ENCODE results near the gene PBXIP1.

The PBXIP1 gene

DNA sequence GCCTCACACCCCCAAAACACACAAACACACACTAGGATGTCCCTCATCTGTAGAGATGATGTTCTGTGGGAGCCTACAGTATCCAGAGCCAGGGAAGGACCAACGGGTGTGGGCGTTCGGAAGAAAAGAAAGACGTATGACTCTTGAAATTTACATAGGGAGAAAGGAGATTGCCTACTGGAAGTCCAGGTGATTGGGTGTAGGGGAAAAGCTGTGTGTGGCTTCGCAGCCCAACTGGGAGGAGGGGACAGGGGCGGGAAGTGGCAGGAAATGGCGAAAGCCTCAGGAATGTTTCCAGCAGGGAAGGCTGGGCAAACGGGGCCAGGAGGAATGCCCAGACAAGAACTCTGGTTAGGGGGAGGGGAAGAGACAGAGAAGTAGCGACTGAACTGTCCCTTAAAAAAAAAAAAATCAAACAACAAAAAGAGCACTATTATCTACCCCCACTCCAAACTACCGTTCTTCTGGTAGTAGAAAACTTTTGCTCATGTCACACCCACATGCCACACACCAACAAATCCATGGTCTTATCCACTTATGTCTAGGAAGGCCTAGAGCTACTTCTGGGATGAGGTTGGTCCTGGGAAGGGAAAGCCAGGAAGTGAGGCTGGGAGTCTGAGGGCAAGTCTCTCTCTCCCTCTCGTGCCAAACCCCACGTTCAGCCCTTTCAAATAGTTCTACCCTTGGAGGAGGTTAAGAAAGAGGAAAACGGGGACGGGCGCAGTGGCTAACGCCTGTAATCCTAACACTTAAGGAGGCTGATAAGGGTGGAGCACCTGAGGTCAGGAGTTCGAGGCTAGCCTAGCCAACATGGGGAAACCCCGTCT lies 16.8 kb upstream of the PBXIP1 start:
- DNase-seq = no peak

DNA sequence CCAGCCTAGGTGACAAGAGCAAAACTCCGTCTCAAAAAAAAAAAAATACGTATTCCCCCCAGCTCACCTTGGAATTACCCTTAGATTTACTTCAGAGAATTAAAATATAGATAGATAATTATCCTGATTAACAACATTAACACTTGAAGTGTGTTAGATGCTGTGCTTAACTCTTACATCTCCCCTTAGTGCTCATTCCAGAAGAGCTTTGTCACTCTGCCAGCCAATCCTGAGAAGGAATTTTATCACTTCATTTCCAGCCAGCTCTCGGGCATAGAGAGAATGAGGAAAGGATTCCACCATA lies 16.3 kb upstream of the PBXIP1 start:
- no peak for DNase-seq

DNA sequence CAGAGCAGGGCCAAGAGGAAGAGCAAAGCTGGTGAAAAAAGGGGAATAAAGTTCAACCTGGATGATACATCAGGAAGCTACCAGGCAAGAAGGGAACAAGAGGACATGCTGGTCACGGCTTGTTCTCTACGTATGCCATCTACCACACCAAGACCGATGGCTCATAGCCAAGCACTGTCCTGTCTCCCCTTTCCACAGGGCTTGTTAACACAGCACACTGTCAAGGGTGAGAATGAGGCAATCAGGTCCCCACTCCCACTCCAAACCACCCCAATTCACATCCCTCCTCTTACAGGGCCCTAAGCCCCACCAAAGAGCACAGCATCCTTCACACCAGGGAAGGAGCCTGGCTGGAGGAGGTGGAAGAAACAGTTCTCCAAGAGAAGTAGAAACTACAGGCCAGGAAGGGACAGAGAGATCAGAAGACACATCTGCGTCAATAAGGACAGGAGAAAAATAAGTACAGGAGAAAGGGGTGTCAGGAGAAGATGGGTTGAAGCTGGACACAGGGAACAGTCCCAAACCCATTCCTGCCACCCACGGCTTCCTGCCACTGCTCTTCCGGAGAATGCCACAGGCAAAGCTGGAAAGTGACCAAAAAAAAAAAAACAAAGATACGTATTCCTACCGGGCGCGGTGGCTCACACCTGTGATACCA lies 15.6 kb upstream of the PBXIP1 start:
- no peak for DNase-seq

DNA sequence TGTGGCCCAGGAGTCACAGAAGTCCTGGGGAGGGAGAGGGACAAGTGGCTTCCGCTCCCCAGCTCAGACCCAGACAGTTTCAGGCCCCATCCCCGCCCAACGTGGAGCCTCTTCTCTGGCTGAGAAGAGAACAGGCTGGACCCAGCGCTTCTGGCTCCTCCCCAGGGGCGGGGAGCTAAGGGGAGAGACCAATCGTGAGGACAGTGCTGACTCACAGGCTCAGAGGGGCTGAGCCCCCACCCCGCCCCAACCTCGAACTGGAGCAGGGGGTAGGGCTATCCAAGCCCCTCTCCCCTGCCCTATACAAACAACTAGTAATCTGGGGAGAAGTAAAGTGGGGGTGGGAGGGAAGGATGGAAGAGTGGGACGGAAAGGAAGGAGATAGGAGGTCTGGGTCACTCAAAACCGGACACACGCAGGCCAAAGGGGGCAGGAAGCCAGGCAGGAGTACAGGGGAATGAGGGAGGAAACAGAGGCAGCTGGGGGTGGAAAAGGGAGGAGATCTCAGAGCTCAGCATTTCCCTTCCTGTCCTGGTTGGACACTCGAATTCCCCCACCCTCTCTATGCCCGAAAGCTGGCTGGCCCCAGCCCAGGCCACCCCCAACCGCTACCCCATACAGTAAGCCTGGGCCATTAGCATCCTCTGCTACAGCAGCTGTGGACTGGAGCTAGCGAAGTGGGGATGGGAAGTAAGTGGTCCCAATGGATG lies 14.9 kb upstream of the PBXIP1 start, which contains the start of gene SHC1:
TSS of gene SHC1 (minus strand) at position 117 of the 710 bp plus-strand sequence. CDS start 221 bp downstream, outside the sequence.
- DNase-seq = peak; percentile 70

DNA sequence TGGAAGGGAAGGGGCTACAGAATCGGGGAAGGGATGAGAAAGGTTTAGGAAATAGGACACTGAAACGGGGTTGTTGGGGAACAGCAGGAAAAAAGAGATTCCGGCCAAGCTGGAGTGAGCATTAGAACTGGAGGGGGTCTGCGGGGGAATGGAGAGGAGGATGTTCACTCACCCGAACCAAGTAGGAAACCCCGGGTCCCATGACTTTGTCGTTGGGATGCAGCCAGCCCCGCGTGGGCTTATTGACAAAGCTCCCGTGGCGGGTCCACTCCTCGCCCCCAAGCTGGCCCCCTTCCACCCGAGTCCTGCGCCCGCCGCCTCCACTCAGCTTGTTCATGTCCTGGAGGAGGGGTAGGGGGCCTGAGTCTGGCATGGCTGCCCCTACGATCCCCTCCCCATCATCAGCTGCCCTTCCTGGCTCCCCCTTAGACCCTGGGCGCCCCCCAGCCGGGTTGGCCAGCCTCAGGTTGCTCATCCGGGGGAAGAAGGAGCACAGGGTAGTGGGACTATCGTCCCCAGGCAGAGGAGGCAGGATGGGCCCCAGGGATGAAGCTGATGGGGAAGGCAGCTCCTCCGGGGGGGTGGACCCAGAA lies 14.1 kb upstream of the PBXIP1 start:
- no peak for DNase-seq

DNA sequence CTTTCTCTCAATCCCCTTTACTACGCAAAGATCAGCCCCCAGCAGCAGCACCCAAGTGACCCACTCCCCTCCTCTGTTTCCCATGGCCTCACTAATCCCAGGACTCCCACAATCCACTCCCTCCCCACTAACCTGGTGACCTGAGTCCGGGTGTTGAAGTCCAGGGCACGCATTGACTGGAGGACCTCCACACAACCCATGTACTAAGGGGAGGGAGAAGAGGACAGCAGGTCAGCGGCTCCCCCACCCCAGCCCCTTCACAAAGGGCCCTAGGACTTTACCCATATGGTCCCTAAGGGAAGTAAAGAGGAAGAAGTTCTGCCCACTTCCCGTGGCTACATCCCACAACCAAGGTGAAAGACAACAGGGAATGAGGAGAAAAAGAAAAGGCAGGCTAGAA lies 13.3 kb upstream of the PBXIP1 start:
- DNase-seq = no peak

DNA sequence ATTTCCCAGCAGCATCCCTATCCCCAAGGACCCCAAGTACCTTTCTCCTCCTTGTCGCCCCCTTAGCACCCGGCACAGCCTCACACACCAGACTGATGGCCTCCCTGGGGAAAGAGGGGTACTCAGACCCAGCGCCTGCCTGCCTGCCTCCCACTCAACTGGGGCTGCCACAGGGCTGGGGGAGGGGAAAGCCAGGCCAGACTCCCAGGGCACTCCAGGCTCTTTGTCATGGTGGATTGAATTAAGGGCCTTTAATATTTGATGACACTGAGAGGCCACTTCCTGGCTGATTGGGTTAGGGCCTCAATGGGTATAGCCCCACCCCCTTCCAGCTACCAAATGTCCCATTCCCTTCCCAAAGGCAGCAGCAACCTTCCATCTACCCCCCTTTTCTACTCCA lies 12.8 kb upstream of the PBXIP1 start:
- DNase-seq = no peak

DNA sequence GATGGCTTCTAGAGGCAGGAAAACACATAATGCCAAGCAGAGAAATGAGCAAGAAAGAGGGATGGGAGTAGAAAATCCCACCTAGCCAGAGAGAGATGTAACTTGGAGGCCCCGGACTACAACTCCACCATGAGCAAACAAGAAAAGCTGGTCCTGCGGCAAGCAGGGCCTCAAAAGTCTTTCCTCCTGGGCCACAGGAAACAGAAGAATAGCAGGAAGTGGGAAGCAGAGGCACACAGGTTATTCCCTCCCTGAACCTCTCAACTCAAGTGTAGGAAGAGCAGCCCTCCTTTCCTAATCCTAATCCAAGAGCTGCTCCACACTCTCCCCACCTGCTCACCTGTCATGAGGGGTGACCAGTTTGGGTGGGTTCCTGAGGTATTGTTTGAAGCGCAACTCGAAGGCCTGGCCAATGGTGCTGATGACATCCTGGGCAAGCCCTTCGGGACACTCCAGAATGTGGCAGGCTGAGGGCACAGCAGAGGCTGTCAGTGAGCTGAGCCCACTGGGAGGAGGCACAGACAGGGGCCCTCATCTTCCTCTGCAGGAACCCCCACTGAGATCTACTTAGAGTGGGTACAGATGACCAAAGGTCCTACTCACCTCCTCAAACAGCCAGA lies 11.5 kb upstream of the PBXIP1 start:
- no peak for DNase-seq

DNA sequence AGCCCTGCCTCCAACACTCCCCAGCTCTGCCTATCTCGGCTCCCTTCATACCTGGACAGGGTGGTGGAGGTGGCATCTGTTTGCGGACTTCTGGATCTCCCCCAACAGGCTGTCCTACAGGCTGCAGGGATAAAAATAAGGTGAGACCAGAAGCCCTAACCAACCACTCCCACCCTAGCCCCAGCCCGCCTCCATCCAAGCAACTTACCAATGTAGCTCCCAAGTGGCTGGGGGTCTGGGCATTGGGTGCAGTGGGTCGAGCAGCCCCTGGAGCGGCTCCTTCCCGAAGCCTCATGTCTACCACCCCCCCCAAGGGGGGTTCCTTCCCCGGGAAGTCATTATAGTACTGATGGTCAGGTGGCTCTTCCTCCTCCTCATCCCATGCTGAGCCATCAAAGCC lies 10.2 kb upstream of the PBXIP1 start:
- no peak for DNase-seq

DNA sequence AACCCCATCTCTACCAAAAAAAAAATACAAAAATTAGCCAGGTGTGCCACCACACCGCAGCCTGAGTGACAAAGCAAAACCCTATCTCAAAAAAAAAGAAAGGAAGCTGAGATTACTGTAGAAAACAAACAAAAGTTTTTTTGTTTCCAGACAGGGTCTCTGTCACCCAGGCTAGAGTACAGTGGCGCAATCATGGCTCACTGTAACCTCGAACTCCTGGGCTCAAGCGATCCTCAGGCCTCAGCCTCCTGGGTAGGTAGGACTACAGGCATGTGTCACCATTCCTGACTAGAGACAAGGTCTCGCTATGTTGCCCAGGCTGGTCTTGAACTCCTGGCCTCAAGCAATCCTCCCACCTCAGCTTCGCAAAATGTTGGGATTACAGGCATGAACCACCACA lies 8.5 kb upstream of the PBXIP1 start:
- no peak for DNase-seq

DNA sequence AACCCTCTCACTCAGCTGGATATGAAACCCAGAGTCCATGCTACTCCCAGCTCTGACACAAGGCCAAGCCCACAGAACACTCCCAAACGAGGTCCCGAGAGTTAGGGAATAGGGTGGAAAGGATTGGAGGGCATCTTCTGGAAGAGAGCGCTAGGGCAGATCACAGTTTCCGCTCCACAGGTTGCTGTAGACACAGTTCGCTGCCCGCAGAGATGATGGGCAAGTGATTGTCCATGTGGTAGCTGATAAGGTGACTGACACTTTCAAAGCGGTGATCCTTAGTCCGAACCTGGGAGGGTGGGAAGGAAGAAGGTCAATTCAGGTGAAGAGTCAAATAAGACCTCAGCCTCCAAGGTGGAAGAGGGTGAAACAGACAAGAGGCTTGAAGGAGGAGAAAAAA lies 7.7 kb upstream of the PBXIP1 start:
- no peak for DNase-seq

DNA sequence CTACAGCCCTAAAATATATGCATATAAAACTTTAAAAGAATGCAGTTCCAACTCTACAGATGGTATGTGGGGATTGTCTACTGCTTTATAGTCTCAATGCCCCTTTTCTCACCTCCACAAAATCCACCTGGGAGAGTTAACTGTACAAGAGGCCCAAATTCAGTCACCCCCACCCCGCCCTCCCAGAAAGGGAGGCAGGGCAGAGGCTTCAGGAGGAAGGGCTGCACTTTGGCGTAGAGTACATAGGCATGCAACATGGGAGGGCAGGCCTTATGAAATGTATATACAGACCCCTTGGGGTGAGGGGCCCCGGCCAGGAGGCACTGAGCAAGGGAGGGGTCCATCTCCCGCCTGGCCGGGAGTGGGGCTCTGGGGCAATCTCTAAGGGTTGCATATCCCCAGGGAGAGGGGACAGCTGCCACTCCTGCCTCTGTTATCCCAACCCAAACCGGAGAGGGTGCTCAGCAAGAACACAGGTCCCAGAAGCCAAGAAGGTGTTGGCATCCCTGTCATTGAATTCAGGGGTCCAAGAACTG lies 7.0 kb upstream of the PBXIP1 start:
- no peak for DNase-seq

DNA sequence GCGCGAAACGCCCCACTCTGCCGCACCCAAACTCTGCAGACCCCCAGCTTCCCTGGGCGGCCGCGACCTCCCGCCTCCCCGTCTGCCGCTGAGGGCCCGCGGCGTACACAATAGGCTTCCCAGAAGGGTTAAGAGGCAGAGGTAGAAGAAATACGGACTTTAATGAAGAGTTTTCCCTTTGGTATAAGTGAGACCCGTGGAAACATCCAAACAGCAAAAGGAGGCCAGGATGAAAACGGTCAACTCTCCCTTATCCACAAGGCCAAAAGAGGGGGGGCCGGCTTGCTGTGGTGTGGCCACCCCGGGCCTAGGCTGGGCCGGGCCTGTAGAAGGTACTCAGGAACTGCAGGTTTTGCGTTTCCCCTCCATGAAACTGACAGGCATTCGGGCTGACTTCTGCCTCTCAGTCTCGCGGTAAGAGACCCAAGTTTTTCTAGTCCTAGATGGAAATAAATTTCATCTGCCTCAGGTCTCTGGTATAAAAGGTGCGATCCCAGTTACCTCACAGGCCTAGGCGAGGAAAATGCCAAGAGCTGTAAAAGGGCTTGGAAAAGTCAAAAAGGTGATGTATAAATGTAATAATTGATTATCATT lies 6.4 kb upstream of the PBXIP1 start:
- DNase-seq = no peak

DNA sequence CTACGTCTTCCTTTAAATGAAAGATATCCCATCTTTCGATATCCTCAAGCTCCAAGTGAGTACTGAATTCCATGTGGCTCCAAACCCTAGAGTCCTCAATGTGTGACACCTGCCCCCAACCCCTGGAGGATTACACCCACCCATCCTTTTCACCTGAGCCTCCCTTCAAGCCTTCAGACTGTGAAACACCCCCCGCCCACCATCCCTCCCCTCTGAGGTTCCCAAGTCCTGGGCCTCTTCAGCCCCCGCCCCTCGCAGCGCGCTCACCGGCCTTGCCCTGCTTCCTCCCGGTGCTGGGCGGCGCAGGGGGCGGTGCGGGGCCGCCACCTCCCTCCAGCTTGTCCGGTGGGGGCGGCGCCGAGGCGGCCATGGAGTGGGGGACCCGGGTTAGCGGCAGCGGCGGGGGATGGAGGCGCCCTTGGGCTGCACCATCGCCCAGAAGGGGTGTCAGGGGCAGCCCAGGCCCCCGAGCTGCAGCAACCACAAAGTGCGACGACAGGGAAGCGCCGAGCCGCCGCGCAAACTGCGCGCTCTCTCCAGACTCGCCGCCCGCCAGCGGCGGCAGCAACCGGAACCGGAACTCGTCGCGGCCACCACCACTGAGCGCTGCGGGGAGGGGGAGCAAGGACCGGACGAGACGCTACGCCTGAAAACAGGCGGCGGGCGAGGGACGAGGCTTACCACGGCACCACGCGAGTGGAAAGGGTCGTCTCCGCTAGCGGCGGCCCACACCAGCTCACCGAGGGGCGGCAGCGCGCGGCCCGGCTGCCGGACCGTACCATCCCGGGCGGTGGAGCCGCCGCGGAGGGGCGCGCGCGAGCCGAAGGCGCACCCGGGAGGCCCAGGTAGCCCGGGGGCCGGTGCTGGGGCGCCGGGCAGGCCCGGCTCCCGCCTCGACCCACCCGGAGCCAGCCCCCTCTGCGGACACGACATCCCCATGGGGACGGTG lies 5.6 kb upstream of the PBXIP1 start, which contains the start of gene PYGO2:
TSS of gene PYGO2 (minus strand) at position 576 of the 949 bp plus-strand sequence. CDS start at position 370, 206 bp downstream.
- peak; percentile 81 for DNase-seq

DNA sequence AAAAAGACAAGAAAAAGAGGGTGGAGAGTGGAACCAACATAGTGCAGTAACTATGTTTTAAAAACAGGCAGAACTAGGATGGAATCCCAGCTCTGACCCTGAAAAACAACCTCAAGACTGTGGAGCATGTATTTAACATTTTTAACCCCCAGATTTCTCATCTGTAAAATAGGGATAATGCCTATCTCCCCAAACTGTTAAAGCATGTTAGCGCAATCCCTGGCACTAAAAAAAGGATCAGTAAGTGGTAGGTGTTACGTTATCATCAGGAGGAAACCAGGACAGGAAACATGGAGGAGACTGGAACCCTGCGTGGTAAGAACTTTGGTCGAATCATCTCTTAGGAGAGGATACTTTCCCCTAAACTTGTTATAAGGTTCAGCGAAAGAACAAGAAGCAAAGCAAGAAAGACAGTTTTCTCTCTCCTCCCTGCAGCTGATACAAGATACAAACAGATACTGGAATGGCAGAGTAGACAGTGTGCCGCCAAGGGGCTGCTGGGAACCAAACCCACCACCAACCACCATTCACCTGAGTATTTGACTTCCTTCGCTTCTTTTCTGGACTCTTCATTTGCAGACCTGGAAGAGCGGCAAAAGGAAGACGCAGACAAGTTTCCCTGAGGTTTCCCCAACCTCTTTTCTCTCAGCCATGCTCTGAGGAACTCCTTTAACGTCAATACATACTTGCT lies 4.7 kb upstream of the PBXIP1 start:
- no peak for DNase-seq

DNA sequence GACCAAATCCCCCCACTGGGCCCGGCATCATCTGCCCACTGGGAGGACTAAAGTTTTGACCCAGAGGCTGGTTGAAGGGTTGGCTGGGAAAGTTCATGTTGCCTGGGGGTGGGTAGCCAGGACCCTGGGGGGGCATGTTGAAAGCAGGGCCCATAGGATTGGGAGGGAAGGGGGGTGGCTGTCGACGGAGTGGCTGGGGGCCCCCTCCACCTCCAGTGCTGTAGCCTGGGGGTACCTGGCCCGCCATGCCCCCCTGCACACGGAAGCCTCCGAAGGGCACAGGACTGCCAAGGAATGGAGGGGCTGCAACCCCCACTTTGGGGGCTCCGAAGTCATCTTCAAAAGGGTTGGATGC lies 3.5 kb upstream of the PBXIP1 start:
- no peak for DNase-seq

DNA sequence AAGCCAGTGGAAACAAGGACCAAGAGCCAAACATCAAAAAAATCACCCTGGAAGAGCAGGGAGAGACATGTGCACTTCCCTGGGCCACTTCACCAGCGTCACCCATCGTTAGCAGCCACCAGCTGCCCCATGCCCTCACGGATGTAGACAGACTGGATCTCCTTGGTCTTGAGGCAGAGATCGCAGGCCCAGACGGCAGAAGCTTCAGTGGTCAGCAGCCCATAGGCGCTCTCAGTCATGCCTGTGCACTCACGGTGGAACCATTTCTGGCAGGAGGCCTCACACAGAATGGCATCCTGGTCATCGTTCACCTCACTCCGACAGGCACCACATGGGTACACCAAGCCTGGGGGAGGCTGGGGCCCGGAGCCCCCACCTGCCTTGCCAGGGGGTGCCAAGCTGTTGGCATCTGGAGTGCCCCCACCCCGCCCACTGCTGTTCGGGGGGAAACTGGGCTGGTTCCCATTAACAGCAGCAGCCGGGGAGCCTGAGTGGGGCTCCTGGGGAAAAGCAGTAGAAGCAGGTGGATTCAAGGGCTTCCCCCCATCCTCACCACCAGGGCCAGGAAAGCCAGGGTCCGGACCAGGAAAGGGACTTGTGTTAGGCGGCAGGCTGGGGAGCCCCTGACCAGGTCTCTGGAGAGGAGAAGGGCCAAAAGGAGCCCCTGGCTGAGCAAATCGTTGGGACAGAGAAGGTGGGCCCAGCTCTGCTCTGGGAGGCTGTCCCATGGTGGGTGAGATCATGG lies 3.0 kb upstream of the PBXIP1 start:
- no peak for DNase-seq

DNA sequence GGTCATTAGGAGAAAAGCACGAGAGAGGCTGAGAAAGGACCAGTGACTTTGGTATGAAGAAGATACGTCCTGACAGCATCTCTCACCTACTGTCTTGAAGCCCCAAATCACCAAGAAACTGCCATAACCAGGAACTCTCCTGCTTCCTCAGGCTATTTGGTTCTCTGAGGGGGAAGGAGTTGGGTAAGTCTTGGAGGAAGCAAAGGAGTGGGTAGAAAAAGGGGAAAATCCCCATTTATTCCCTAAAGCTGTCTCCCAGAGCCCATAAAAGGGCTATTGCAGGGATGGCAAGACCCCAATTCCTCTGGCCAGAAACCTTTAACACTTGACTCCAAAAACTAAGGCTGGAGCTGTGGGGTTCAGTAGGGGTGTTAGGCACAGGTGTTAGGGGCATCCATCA lies 2.1 kb upstream of the PBXIP1 start:
- no peak for DNase-seq

DNA sequence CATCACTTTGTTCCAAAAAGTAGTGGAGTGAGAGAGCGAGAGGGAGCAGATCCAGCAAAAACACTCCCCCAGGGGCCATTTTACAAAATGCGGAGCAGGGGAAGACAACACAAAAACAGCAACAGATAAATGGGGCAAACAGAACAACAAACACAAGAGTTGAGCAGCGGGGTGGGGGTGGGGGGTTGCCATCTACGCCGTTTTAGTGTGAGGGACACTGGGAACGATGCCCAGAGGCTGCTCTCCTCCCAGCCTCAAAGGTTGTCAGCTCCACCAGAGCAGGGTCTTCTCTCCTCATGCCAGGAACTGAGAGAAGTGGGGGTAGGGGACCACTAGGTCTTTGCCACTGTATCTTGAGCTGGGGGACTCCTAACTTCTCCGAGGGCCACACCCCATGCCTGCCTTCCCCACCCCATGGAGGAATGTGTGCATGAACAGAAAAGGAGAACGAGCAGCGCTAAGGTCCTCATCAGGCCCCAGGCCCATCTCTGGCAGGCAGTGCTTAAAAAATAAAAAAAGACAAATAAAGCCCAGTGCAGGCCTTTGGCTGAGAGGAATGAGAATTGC lies 1.3 kb upstream of the PBXIP1 start:
- no peak for DNase-seq

DNA sequence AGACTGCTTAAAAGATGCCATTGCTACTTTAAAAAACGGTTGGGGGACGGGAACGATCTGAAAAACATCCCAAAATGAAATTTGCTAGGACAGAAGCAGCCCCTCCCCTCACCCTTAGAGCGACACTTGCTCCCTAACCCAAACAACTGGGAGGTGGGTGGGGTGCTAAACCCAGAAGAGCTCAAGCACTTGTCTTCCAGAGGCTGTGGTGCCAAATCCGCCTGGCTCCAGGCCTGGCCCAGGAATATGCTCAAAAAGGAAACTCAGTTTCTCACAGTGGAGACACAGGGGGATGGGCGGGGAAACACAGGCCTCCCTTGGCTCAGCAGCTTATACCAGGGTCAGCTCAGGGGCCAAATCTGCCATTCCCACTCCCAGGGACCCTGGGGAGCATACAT lies 644 bp upstream of the PBXIP1 start:
- no peak for DNase-seq

All from GDM1 (cell line).